Astrocyte (in vitro differentiated cells and primary cell): Measurements from ENCODE around the gene TRIP10. TPM values are rescaled to one million over a fixed set of nuclear protein-coding genes. Genes with fewer than 3 reads are reported as not detected.

Source experiments
- DNase-seq: peaks from one replicate; pipeline ENCODE4 v3.0.0-alpha.2; 2010; ENCODE audit warnings: low read depth
- FAIRE-seq: peaks from 2 replicates; lab custom pipeline; 2011; peaks lifted over from hg19 to GRCh38; lab: Jason Lieb, UNC
- H2AFZ ChIP-seq: 2 replicates; pipeline ENCODE4 v1.6.0; 2012; ENCODE audit warnings: low read depth, low read length, inconsistent platforms
- H3K27ac ChIP-seq: 2 replicates; pipeline ENCODE4 v1.5.1; 2011; ENCODE audit warnings: low read depth, low read length, inconsistent platforms
- H3K27me3 ChIP-seq: 2 replicates; pipeline ENCODE4 v1.6.0; 2011; ENCODE audit warnings: low read length, inconsistent platforms; ENCODE audit not compliant: insufficient read depth
- H3K36me3 ChIP-seq: 2 replicates; pipeline ENCODE4 v1.5.1; 2011; ENCODE audit warnings: low read length, inconsistent platforms; ENCODE audit not compliant: insufficient read depth
- H3K4me1 ChIP-seq: 2 replicates; pipeline ENCODE4 v1.5.1; 2011; ENCODE audit warnings: low read length, inconsistent platforms; ENCODE audit not compliant: insufficient read depth
- H3K4me2 ChIP-seq: 2 replicates; pipeline ENCODE4 v1.6.0; 2012; ENCODE audit warnings: low read length, inconsistent platforms
- H3K4me3 ChIP-seq: 2 replicates; pipeline ENCODE4 v1.5.1; 2011; ENCODE audit warnings: low read depth, mild to moderate bottlenecking, low read length, inconsistent platforms; ENCODE audit not compliant: insufficient read depth
- H3K79me2 ChIP-seq: 2 replicates; pipeline ENCODE4 v1.6.0; 2012; ENCODE audit warnings: mild to moderate bottlenecking, low read length, inconsistent platforms; ENCODE audit not compliant: insufficient read depth
- H3K9ac ChIP-seq: 2 replicates; pipeline ENCODE4 v1.6.0; 2012; ENCODE audit warnings: mild to moderate bottlenecking, low read length, inconsistent platforms
- H3K9me3 ChIP-seq: 2 replicates; pipeline ENCODE4 v1.5.1; 2012; ENCODE audit warnings: low read depth, mild to moderate bottlenecking, low read length, inconsistent platforms; ENCODE audit not compliant: insufficient read depth
- H4K20me1 ChIP-seq: 2 replicates; pipeline ENCODE4 v1.6.0; 2012; ENCODE audit warnings: low read length, inconsistent platforms; ENCODE audit not compliant: insufficient read depth
- H3K27ac Mint-ChIP-seq: one replicate; pipeline ENCODE4 v1.8.0; 2021; ENCODE audit warnings: mild to moderate bottlenecking, mixed read lengths; ENCODE audit not compliant: unreplicated experiment
- H3K27me3 Mint-ChIP-seq: one replicate; pipeline ENCODE4 v1.8.0; 2021; ENCODE audit warnings: low read depth, mixed read lengths; ENCODE audit not compliant: unreplicated experiment
- H3K36me3 Mint-ChIP-seq: one replicate; pipeline ENCODE4 v1.8.0; 2021; ENCODE audit warnings: low read depth, mixed read lengths; ENCODE audit not compliant: unreplicated experiment
- H3K4me1 Mint-ChIP-seq: one replicate; pipeline ENCODE4 v1.8.0; 2021; ENCODE audit warnings: low read depth, mixed read lengths; ENCODE audit not compliant: unreplicated experiment
- H3K4me3 Mint-ChIP-seq: one replicate; pipeline ENCODE4 v1.8.0; 2021; ENCODE audit warnings: mild to moderate bottlenecking, moderate library complexity, mixed read lengths; ENCODE audit not compliant: unreplicated experiment
- H3K9me3 Mint-ChIP-seq: one replicate; pipeline ENCODE4 v1.8.0; 2021; ENCODE audit warnings: mild to moderate bottlenecking, mixed read lengths; ENCODE audit not compliant: unreplicated experiment
- CTCF ChIP-seq: IDR thresholded peaks from 2 replicates; pipeline ENCODE4 v1.5.1; 2011; ENCODE audit warnings: low read depth, mild to moderate bottlenecking, inconsistent platforms, low read length, moderate library complexity; ENCODE audit not compliant: insufficient read depth
- EZH2 ChIP-seq: IDR thresholded peaks from 2 replicates; pipeline ENCODE4 v1.6.1; 2012; ENCODE audit warnings: mild to moderate bottlenecking, low read length, inconsistent platforms; ENCODE audit not compliant: insufficient read depth
- total RNA-seq: library from RNA; stranded (reverse); gene quantifications from 2 replicates; pipeline ENCODE4 v1.2.1, GENCODE V29; 2021

The TRIP10 gene
- total RNA-seq, 1 donor from 2014 or later, result 41.4 TPM

- Histone ChIP-seq H3K27ac (no peak overlapping the region), H3K9me3 (no peaks in the 10 kb centered on the region), H3K79me2 (no peaks in the 10 kb centered on the region), H3K9ac (no peak overlapping the region), H3K4me2 (no peak overlapping the region), H3K27me3 (peaks cover 6% of the 10 kb centered on the region), H4K20me1 (no peaks in the 10 kb centered on the region), H3K4me3 (no peak overlapping the region), H3K4me1 (no peaks in the 10 kb centered on the region), H3K36me3 (no peaks in the 10 kb centered on the region), H2AFZ (no peak overlapping the region)
- FAIRE-seq (no peak), DNase-seq (no peak)
- no peaks in the 10 kb centered on the region for H3K4me1 Mint-ChIP-seq
- peaks cover 6% of the 10 kb centered on the region for H3K9me3 Mint-ChIP-seq
- H3K4me3 Mint-ChIP-seq, result no peak overlapping the region
- peaks cover 17% of the 10 kb centered on the region for H3K27me3 Mint-ChIP-seq
- TF ChIP-seq EZH2 (no peak), CTCF (no peak)
- no peaks in the 10 kb centered on the region for H3K36me3 Mint-ChIP-seq
- no peak overlapping the region for H3K27ac Mint-ChIP-seq
Measured at GRCh38 chr19:6706633-6706958, 32.9 kb upstream of the TRIP10 start.

- H3K36me3 Mint-ChIP-seq, result peaks cover under 1% of the 10 kb centered on the region
- TF ChIP-seq CTCF (no peak), EZH2 (no peak)
- no peaks in the 10 kb centered on the region for H3K79me2 ChIP-seq
- H3K27me3 Mint-ChIP-seq, result peaks cover 19% of the 10 kb centered on the region
- H3K36me3 ChIP-seq, result no peaks in the 10 kb centered on the region
- H3K9me3 Mint-ChIP-seq, result peaks cover 5% of the 10 kb centered on the region
- no peak overlapping the region for H3K4me3 ChIP-seq
- no peaks in the 10 kb centered on the region for H3K4me1 Mint-ChIP-seq
- DNase-seq (no peak), FAIRE-seq (no peak)
- no peak overlapping the region for H3K9ac ChIP-seq
- H3K27me3 ChIP-seq, result peaks cover 6% of the 10 kb centered on the region
- H3K27ac ChIP-seq, result no peak overlapping the region
- no peak overlapping the region for H2AFZ ChIP-seq
- H3K27ac Mint-ChIP-seq, result no peak overlapping the region
- H4K20me1 ChIP-seq, result no peaks in the 10 kb centered on the region
- no peak overlapping the region for H3K4me2 ChIP-seq
- H3K4me1 ChIP-seq, result no peaks in the 10 kb centered on the region
- H3K4me3 Mint-ChIP-seq, result no peak overlapping the region
- H3K9me3 ChIP-seq, result no peaks in the 10 kb centered on the region
Measured at GRCh38 chr19:6707011-6707657, 32.3 kb upstream of the TRIP10 start.

GRCh38 chr19:6707658-6708018, 31.8 kb upstream of the TRIP10 start:
- H3K27ac ChIP-seq, result no peak overlapping the region
- H4K20me1 ChIP-seq, result no peaks in the 10 kb centered on the region
- peaks cover 9% of the 10 kb centered on the region for H3K9me3 Mint-ChIP-seq
- no peak overlapping the region for H3K4me3 ChIP-seq
- H3K27ac Mint-ChIP-seq, result no peak overlapping the region
- no peaks in the 10 kb centered on the region for H3K9me3 ChIP-seq
- no peaks in the 10 kb centered on the region for H3K4me1 Mint-ChIP-seq
- H3K27me3 ChIP-seq, result peaks cover 6% of the 10 kb centered on the region
- H3K4me3 Mint-ChIP-seq, result no peak overlapping the region
- FAIRE-seq, result no peak
- H3K9ac ChIP-seq, result no peak overlapping the region
- H3K36me3 Mint-ChIP-seq, result peaks cover 2% of the 10 kb centered on the region
- H3K4me2 ChIP-seq, result no peak overlapping the region
- H3K79me2 ChIP-seq, result no peaks in the 10 kb centered on the region
- DNase-seq, result no peak
- peaks cover 19% of the 10 kb centered on the region for H3K27me3 Mint-ChIP-seq
- no peaks in the 10 kb centered on the region for H3K36me3 ChIP-seq
- TF ChIP-seq CTCF (no peak), EZH2 (no peak)
- no peak overlapping the region for H2AFZ ChIP-seq
- no peaks in the 10 kb centered on the region for H3K4me1 ChIP-seq
